HK-2 (cell line): ENCODE results near the gene DGKE.

Experiments used
- DNase-seq: peaks from one replicate; pipeline ENCODE4 v3.0.0-alpha.2; 2018; ENCODE audit not compliant: unreplicated experiment

Gene DGKE

GRCh38 chr17:56890906-56891674 is 57.1 kb downstream of the DGKE start:
- DNase-seq: no peak

DNA sequence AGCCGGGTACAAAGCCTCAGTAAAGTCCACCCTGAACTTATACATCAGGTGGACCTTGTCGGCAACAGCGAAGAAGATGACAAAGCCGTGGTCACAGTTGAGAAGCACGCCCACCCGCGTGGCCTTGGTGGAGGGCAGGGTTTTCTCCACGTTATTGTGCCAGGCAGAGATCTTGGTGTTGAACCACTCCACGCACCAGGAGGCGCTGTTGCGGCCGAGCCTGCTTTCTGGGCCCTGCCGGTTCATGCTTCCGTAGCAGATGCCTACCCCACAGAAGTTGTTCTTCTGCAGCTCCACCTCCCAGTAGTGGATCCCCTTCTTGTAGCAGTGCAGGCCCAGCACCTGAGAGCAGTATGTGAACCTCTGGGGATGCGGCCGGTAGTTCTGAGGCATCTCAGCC is 57.8 kb downstream of the DGKE start:
- no peak for DNase-seq

DNA sequence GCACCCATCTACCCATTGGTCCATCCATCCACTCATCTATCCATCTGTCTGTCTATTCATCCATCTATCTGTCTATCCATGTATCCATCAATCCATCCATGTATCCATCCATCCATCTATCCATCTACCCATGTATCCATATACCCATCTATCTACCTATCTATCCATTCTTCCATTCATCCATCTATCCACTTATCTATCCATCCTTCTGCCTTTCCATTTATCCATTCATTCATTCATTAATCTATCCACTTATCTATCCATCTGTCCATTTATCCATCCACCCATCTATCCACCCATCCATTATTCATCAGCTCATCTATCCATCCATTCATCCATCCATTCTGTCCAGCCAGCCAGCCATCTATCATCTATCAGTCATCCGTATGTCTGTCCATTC is 58.4 kb downstream of the DGKE start:
- no peak for DNase-seq

DNA sequence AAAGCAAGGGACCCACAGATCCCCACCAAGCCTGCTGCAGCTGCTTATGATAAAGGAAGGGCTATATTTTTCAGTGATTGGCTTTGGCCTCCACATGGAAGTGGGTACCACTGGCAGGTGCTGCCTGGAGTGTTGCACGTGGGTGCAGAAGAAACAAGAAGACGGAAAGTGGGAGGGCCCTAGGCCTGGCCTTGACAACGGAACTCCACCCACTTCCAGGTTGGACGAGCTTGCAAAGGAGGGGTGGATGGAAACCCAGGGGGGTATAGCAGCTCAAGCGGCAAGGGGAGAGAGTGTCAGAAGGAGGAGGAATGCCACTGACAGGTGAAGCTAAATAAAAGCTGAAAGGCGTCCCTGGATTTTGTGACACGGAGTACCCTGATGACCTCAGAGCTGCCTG is 59.6 kb downstream of the DGKE start:
- DNase-seq: no peak

DNA sequence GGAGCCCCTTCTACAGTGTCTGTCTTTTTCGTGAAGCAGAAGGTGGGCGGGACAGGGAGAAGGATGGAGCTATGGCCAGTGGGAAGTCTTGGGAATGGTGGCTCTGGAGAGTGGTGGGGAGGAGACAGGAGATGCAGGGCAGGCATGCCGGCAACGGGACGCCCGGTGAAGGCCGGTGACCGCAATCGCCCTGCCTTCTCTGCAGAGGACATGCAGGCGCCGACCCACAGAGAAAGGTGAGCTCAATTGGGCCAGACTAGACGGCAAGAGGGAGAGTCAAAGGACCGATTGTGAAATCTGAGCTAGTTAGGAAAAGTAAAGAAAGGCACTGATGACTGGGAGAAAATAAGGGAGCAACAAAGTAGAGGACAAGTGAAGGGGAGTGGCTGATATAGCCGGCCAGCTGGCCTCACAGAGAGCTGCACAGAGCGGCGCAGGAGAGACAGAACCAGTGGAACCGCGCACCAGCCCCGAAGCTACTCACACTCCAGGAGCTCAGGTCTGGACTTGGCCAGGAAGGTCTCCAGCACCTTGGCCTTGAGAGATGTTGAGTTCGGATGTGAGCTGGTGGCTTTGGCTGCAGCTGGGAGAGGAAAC is 61.0 kb downstream of the DGKE start:
- DNase-seq: no peak

- no peak for DNase-seq
These were observed 62.4 kb downstream of the DGKE start for GRCh38 chr17:56896217-56896967.

DNA sequence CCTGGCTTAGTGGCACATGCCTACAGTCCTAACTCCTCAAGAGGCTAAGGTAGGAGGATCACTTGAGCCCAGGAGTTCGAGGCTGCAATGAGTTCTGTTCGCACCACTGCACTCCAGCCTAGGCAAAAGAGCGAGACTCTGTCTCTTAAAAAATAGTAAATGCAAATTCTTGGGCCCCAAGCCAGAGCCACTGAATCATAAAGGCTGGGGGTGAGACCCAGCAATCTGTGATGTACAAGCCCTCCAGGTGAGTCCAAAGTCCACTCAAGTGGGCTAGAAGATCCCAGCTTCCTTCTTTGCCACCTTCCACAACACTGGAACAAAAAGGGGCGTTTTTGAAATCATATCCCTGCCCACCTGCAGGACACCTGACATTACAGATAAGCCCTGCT is 63.0 kb downstream of the DGKE start:
- DNase-seq: no peak

GRCh38 chr17:56897646-56898424 is 63.9 kb downstream of the DGKE start:
- DNase-seq: no peak

- DNase-seq: no peak
These were observed 64.9 kb downstream of the DGKE start for GRCh38 chr17:56898874-56899273.

DNA sequence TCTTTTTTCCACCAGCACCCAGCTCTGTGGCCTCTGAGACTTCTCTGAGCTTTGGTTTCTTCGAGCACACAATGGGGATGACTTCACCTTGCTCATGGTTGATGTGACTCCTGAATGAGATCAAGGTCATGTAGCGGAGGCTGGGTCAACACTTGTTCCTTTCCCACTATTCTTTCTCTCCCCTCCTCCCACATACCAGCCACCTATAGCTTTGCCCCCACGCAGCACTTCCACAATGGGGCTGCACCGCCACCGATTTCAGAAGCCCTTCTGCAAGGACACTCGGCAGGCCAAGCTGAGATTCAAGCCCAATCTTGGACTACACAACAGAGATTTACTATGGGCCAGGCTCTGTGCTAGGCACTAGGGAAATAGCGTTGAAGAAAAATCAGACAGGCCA is 65.5 kb downstream of the DGKE start:
- no peak for DNase-seq

DNA sequence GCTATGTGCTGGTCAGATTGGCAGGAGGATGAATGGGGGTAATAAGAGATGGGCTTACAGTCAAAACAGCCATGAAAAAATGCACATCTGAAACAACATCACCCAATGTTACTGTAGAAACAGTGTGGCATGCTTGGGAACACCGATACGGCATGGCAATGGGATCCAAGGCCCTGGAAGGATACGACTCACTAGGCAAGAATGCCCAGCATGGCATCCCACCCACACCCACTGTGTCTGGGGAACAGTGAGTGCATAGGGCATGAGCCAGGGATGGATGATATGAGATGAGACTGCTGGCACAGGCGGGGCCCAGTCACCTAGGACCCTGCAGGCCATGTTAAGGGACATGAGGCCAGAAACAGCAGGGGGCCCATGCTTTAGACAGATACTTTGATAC is 68.4 kb downstream of the DGKE start:
- DNase-seq: peak; percentile 75

DNA sequence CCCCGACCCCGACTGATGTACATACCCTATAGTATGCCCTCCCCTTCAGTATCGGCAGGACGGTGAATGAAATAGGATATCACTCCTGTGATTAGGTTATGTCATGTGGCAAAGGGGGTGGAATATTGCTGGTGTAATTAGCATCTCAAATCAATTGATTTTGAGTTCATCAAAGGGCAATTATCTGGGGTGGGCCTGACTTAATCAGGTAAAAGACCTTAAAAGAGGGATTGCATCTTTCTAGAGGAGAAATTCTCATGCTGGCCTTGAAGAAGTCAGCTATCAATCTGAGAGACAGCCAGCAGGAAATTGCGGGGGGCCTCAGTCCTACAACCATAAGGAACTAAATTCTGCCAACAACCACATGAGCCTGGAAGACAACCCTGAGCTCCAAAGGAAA is 69.6 kb downstream of the DGKE start:
- no peak for DNase-seq

DNA sequence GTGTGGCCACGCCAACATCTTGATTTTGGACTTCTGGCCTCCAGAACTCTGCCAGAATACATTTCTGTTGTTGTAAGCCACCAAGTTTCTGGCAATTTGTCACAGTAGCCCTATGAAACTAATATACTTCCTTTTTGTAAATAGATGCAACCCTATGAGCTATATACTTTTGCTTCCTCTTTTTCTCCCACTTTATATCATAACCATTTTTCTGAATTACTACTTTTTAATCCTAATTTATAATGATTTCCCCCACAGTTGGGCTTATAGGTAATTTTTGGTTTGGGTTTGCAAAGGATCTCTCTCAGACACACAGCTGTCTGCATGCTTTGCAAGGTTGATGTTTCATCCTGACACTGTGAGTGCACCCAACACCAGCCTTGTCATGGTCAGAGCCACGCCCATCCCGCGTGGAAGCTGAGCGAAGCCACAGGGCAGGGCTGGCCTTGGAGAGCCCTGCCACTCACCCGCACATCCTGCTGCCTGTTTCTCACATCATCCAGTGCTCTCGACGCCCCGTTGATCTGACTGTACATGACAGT is 74.1 kb downstream of the DGKE start:
- no peak for DNase-seq

DNA sequence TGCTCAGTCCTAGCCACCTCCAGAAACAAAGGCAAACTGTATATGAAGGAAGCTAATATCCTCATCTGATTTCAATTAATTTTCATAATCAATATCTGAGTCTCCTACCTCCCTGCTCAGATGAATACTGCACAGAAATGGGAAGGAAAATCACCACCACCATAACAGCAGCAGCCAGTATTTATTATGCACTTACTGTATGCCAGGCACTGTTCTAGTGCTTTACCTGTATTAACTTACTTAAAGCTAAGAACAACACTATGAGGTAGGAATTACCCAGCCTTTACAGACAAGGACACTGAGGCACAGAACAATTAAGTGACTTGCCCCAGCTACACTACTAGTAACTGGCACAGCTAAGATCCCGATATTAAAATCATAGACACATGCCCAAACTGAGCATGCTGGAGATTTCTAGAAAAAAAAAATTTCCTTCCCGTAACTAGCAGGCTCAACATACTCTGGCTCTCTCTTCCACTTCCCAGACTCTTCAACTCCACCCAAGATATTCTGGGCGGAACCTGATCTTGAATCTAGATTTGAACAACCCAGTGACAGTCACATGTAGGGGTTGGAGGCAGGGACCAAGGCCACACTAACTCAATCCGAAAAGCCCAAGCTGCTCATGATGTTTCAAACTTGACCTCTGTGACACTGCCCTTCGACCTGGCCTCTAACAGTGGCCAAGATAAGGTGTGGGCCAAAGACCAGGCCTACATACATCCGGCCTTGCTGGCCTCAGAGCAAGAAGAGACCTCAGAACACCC is 76.0 kb downstream of the DGKE start:
- DNase-seq: no peak

GRCh38 chr17:56910509-56911235 is 76.7 kb downstream of the DGKE start:
- no peak for DNase-seq

DNA sequence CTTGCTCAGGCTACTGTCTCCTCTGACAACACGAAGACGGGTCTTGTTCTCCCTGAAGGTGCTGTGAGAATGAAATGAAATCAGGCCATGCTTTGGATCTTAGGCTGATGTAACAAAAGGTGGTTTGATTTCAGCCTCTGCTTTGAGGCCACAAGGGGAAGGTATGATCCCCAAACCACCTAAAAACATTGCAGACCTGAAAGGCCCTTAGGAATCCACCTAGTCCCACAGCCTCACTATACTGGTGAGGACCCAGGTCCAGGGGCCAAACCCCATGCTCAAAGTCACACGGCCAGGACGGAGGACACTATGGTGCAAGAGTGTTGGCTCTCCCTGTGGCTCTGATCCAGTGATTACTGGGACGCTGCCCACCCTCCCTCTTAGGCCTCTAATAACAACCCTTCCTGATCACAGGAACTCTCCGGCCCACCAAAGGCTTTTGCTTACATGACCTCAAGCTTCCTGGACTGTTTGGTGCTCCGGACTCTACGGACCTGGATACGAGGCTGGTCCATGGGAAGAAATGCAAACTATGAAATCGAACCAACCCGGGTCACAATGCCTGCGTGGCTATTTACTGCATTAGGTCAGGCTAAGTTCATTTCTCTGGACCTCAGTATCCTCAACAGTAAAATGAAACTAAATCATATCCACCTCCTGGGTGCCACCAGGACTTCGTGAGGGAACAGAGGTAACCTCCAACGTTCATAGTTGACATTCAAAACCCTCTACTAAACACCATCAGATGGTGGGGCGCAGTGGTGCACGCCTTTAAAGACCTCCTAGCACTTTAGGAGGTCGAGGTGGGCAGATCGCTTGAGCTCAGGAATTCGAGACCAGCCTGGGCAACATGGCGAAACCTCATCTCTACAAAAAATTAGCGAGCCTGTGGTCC is 78.4 kb downstream of the DGKE start:
- DNase-seq: no peak

GRCh38 chr17:56913000-56913311 is 79.0 kb downstream of the DGKE start:
- no peak for DNase-seq

GRCh38 chr17:56913353-56913866 is 79.5 kb downstream of the DGKE start:
- no peak for DNase-seq

DNA sequence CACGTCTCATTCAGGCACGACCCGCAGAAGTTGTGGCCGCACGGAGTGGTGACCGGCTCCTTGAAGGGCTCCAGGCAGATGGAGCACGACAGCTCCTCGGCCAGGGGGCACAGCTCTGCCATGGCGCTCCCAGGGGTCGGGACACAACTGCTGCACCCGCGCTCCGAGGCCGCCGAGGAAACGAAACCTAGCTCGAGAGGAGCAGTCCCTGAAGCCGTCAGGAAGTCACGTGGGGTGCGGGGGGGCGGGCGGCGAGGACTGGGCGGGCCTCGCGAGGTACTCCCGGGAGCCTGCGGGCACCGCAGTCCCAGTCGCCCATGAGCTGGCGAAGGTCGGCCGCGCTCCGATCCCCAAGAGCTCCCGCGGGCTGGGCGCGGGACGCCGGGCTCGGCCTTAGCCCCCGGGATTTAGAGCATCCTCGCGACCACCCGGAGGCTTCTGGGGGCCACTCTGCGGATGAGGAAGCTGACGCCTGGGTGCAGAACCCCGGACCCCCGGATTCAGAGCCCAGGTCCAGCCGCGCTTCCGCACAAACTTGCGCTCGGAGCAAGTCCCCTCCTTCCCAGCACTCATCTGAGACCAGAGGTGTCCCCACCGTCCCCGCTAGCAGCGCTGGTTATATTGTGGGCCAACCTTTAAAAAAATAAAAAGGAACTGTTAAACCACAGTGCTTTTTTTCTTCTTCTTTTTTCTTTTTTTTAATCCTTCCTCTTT is 80.1 kb downstream of the DGKE start, which contains the start of gene TRIM25:
TSS of gene TRIM25 (minus strand) at position 183 of the 714 bp plus-strand sequence. CDS start at position 122, 61 bp downstream.
- peak; percentile 95 for DNase-seq
